Fibroblast of peridontal ligament (primary cell): ENCODE measurements around the gene CYSLTR2.
A peak's percentile ranks its signal among the peaks of the same experiment; 100 is the strongest.
"Not testable (repeated sequence)": the region's sequence is repeated elsewhere in the genome, so short reads cannot be mapped to it uniquely, and the experiment has no call there.

ENCODE experiments used
- DNase-seq: peaks from one replicate; pipeline ENCODE4 v3.0.0-alpha.2; 2010; ENCODE audit errors: extremely low read depth

The CYSLTR2 gene

GRCh38 chr13:48644951-48645350 lies 8.8 kb upstream of the CYSLTR2 start:
- no peak for DNase-seq

- DNase-seq = no peak
These were observed 7.9 kb upstream of the CYSLTR2 start for GRCh38 chr13:48645845-48646244.

GRCh38 chr13:48646791-48647190 lies 6.9 kb upstream of the CYSLTR2 start:
- no peak for DNase-seq

GRCh38 chr13:48647625-48648024 lies 6.1 kb upstream of the CYSLTR2 start:
- no peak for DNase-seq

- no peak for DNase-seq
These were observed 5.3 kb upstream of the CYSLTR2 start for GRCh38 chr13:48648446-48648845.

GRCh38 chr13:48652851-48653471 lies 768 bp upstream of the CYSLTR2 start:
- DNase-seq = no peak

GRCh38 chr13:48654511-48654910 lies 782 bp downstream of the CYSLTR2 start:
- peak; percentile 23 for DNase-seq

GRCh38 chr13:48655291-48655690 lies 1.6 kb downstream of the CYSLTR2 start:
- DNase-seq = no peak

GRCh38 chr13:48656608-48657007 lies 2.9 kb downstream of the CYSLTR2 start:
- no peak for DNase-seq

GRCh38 chr13:48660361-48661076 lies 6.8 kb downstream of the CYSLTR2 start:
- no peak for DNase-seq

GRCh38 chr13:48661107-48661506 lies 7.4 kb downstream of the CYSLTR2 start:
- DNase-seq = no peak

- no peak for DNase-seq
These were observed 8.5 kb downstream of the CYSLTR2 start for GRCh38 chr13:48662226-48662625.

GRCh38 chr13:48667136-48667535 lies 13.4 kb downstream of the CYSLTR2 start:
- DNase-seq = no peak

- DNase-seq = not testable (repeated sequence)
These were observed 17.7 kb downstream of the CYSLTR2 start for GRCh38 chr13:48671421-48671820.

- no peak for DNase-seq
These were observed 21.5 kb downstream of the CYSLTR2 start for GRCh38 chr13:48675247-48675646.

GRCh38 chr13:48678316-48678715 lies 24.6 kb downstream of the CYSLTR2 start:
- no peak for DNase-seq

GRCh38 chr13:48679941-48680680 lies 26.4 kb downstream of the CYSLTR2 start:
- DNase-seq = no peak

- no peak for DNase-seq
These were observed 27.1 kb downstream of the CYSLTR2 start for GRCh38 chr13:48680756-48681392.

GRCh38 chr13:48681905-48682304 lies 28.2 kb downstream of the CYSLTR2 start:
- no peak for DNase-seq

GRCh38 chr13:48682436-48682835 lies 28.7 kb downstream of the CYSLTR2 start:
- no peak for DNase-seq

- DNase-seq = no peak
These were observed 33.0 kb downstream of the CYSLTR2 start for GRCh38 chr13:48686636-48687210.

GRCh38 chr13:48687249-48687648 lies 33.5 kb downstream of the CYSLTR2 start:
- DNase-seq = no peak
